Mesothelial cell of epicardium (in vitro differentiated cells): ENCODE measurements around the gene SLC25A22. TPM values are rescaled to one million over a fixed set of nuclear protein-coding genes. Genes with fewer than 3 reads are reported as not detected.
A peak's percentile ranks its signal among the peaks of the same experiment; 100 is the strongest.

Source experiments
- DNase-seq, 2 experiments: peaks; one replicate each; pipeline ENCODE4 v3.0.0; 2021; ENCODE audit warnings: low spot score in 2 of 2; ENCODE audit not compliant: unreplicated experiment in 2 of 2
- H3K27ac Mint-ChIP-seq: 2 replicates; pipeline ENCODE4 v1.8.0; 2021; ENCODE audit warnings: mixed read lengths
- H3K27me3 Mint-ChIP-seq: 2 replicates; pipeline ENCODE4 v1.8.0; 2021; ENCODE audit warnings: low read depth, mixed read lengths
- H3K36me3 Mint-ChIP-seq: 2 replicates; pipeline ENCODE4 v1.8.0; 2021; ENCODE audit warnings: mixed read lengths
- H3K4me1 Mint-ChIP-seq: 2 replicates; pipeline ENCODE4 v1.8.0; 2021; ENCODE audit warnings: mixed read lengths
- H3K4me3 Mint-ChIP-seq: 2 replicates; pipeline ENCODE4 v1.8.0; 2021; ENCODE audit warnings: mild to moderate bottlenecking, moderate library complexity, mixed read lengths
- H3K9me3 Mint-ChIP-seq: 2 replicates; pipeline ENCODE4 v1.8.0; 2021; ENCODE audit warnings: mixed read lengths
- total RNA-seq: library from RNA; stranded (reverse); gene quantifications from 3 replicates; pipeline ENCODE4 v1.2.1, GENCODE V29; 2021
- TF ChIP-seq, protein P1 (sequence below): fragments of 200-600 bp; sonication (generic); IDR thresholded peaks from one replicate; pipeline ENCODE4 v1.5.0; 2021; ENCODE audit warnings: antibody characterized with exemption; ENCODE audit not compliant: unreplicated experiment

SLC25A22 gene
- total RNA-seq, 1 donor from 2014 or later: 34.3 TPM

- no peak overlapping the region for H3K27ac Mint-ChIP-seq
- DNase-seq: no peak
- H3K9me3 Mint-ChIP-seq: no peaks in the 10 kb centered on the region
- peaks cover 36% of the 10 kb centered on the region for H3K27me3 Mint-ChIP-seq
- no peak overlapping the region for H3K4me3 Mint-ChIP-seq
- peaks cover 29% of the 10 kb centered on the region for H3K4me1 Mint-ChIP-seq
- TF ChIP-seq, protein P1, sequence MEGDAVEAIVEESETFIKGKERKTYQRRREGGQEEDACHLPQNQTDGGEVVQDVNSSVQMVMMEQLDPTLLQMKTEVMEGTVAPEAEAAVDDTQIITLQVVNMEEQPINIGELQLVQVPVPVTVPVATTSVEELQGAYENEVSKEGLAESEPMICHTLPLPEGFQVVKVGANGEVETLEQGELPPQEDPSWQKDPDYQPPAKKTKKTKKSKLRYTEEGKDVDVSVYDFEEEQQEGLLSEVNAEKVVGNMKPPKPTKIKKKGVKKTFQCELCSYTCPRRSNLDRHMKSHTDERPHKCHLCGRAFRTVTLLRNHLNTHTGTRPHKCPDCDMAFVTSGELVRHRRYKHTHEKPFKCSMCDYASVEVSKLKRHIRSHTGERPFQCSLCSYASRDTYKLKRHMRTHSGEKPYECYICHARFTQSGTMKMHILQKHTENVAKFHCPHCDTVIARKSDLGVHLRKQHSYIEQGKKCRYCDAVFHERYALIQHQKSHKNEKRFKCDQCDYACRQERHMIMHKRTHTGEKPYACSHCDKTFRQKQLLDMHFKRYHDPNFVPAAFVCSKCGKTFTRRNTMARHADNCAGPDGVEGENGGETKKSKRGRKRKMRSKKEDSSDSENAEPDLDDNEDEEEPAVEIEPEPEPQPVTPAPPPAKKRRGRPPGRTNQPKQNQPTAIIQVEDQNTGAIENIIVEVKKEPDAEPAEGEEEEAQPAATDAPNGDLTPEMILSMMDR: no peak
- H3K36me3 Mint-ChIP-seq: peaks cover 7% of the 10 kb centered on the region
Measured at GRCh38 chr11:825366-826226, 27.5 kb upstream of the SLC25A22 start.

DNA sequence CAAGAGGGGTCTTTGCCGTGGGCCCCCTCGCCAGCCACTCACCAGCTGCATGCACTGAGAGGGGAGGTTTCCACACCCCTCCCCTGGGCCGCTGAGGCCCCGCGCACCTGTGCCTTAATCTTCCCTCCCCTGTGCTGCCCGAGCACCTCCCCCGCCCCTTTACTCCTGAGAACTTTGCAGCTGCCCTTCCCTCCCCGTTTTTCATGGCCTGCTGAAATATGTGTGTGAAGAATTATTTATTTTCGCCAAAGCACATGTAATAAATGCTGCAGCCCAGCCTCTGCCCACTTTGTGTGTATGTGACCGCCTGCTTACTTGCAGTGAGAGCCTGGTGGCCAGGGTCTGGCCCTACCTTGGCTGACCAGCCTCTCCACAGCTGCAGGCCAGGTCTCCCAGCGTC is 26.9 kb upstream of the SLC25A22 start:
- Mint-ChIP-seq H3K4me1 (peaks cover 25% of the 10 kb centered on the region), H3K27ac (no peak overlapping the region), H3K9me3 (no peaks in the 10 kb centered on the region), H3K4me3 (no peak overlapping the region), H3K36me3 (peaks cover 7% of the 10 kb centered on the region), H3K27me3 (peaks cover 31% of the 10 kb centered on the region)
- no peak for DNase-seq
- TF ChIP-seq, protein P1: no peak

DNA sequence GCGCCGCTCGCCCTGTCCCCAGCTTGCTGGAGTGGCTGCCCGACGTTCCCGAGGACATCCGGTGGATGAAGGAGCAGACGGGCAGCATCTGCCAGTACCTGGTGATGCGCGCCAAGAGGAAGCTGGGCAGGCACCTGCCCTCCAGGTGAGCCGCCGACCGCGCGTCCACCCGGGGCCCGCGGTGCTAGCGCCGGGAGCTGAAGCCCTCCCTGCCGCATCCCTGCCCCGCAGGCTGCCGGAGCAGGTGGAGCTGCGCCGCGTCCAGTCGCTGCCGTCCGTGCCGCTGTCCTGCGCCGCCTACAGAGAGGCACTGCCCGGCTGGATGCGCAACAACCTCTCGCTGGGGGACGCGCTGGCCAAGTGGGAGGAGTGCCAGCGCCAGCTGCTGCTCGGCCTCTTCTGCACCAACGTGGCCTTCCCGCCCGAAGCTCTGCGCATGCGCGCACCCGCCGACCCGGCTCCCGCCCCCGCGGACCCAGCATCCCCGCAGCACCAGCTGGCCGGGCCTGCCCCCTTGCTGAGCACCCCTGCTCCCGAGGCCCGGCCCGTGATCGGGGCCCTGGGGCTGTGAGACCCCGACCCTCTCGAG is 26.3 kb upstream of the SLC25A22 start:
- Mint-ChIP-seq H3K9me3 (no peaks in the 10 kb centered on the region), H3K27me3 (peaks cover 25% of the 10 kb centered on the region), H3K4me1 (peaks cover 25% of the 10 kb centered on the region), H3K27ac (no peak overlapping the region), H3K4me3 (no peak overlapping the region), H3K36me3 (peaks cover 7% of the 10 kb centered on the region)
- TF ChIP-seq, protein P1: no peak
- DNase-seq: no peak

DNA sequence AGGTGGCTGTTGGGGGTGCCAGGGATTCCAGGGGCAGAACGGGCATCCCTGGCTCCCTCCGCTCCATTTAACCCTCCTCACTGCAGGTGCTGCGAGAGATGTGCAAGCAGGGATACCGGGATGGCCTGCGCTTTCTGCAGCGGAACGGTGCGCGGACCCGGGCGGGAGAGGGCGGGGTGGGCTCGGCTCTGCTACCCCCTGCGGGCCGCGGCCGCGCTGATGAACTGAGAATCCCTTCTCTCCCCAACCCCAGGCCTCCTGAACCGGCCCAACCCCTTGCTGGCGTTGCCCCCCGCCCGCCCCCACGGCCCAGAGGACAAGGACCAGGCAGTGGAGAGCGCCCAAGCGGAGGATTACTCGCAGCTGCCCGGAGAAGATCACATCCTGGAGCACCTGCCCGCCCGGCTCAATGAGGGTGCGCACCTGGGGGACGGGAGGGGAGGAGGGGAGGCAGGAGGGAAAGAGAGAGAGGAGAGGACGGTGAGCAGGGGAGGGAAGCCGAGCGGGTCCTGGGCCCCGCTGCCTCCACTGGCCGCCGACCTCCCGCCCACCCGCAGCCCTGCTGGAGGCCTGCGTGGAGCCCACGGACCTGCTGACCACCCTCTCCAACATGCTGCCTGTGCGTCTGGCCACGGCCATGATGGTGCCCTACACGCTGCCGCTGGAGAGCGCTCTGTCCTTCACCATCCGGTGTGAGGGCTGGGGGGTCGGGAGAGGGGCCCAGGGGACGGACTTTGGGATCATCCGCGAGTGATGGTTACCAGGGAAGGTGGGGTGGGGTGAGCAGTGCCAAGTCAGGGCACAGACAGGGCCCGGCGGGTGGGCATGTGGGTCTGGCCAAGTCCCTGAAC is 25.6 kb upstream of the SLC25A22 start:
- TF ChIP-seq, protein P1: no peak
- Mint-ChIP-seq H3K27me3 (peaks cover 18% of the 10 kb centered on the region), H3K4me1 (peaks cover 19% of the 10 kb centered on the region), H3K4me3 (no peak overlapping the region), H3K27ac (no peak overlapping the region), H3K36me3 (peaks cover 7% of the 10 kb centered on the region), H3K9me3 (no peaks in the 10 kb centered on the region)
- DNase-seq: no peak

DNA sequence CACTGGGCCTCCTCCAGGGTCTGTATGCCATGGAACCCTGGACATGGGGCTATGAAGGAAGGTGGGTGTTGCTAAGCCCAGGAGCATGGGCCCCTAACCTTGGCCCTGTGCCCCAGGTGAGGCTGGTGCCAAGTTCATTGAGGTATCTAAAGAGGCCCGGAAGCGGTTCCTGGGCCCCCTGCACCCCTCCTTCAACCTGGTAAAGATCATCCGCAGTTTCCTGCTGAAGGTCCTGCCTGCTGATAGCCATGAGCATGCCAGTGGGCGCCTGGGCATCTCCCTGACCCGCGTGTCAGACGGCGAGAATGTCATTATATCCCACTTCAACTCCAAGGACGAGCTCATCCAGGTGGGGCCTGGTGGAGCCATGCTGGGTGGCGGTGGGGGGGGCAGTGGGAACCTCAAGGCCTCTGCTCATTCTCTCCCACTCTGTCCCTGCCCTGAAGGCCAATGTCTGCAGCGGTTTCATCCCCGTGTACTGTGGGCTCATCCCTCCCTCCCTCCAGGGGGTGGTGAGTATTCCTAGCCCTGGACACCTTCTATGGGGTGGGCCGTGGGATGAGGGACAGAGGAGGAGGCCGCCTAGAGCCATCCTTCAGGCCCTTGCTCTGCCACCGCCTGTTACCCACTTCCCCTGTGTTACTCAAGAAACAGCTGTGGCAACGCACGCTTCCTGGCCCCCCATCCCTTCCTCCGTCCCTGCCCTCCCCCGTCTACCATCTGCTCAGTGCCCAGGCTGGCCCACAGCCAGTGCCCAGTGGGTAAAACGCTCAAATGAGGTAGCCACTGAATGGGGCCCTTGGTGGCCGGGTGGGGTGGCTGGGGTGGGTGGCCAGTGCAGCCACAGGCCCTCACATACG is 23.7 kb upstream of the SLC25A22 start:
- peaks cover 10% of the 10 kb centered on the region for H3K4me1 Mint-ChIP-seq

More for the DNA sequence above, 23.7 kb upstream of the SLC25A22 start:
- Mint-ChIP-seq H3K9me3 (no peaks in the 10 kb centered on the region), H3K27me3 (peaks cover 5% of the 10 kb centered on the region), H3K4me3 (peak overlapping the region; percentile 78), H3K27ac (no peak overlapping the region), H3K36me3 (peaks cover 7% of the 10 kb centered on the region)
- TF ChIP-seq, protein P1: no peak
- no peak for DNase-seq
